Ovary (tissue), 9 donors: ENCODE data around the gene SRCIN1. TPM values are rescaled to one million over a fixed set of nuclear protein-coding genes. Genes with fewer than 3 reads are reported as not detected.

ENCODE experiments used
- DNase-seq, 5 donors: peaks; one replicate each; pipeline ENCODE4 v3.0.0-alpha.2; 2019 to 2020
- H3K27ac ChIP-seq, 2 donors: fragments of 200-600 bp; one replicate each; pipeline versions ENCODE4 v1.5.1 to v1.8.0; 2019 to 2022
- H3K27me3 ChIP-seq: fragments of 200-600 bp; one replicate; pipeline ENCODE4 v1.8.0; 2022
- H3K36me3 ChIP-seq: fragments of 200-600 bp; sonication (generic); one replicate; pipeline ENCODE4 v1.5.1; 2019
- H3K4me1 ChIP-seq: one replicate; pipeline ENCODE4 v1.8.1; 2013; ENCODE audit warnings: mild to moderate bottlenecking, moderate library complexity; ENCODE audit not compliant: insufficient read depth
- H3K4me3 ChIP-seq: fragments of 200-600 bp; sonication (generic); one replicate; pipeline ENCODE4 v1.5.1; 2017
- H3K9me3 ChIP-seq, 2 donors: fragments of 200-600 bp in 1 of 2; sonication (generic) in 1 of 2; one replicate each; pipeline versions ENCODE4 v1.5.1 to v1.8.1; 2013 to 2019; ENCODE audit warnings: mild to moderate bottlenecking in 1 of 2, moderate library complexity in 1 of 2
- EP300 ChIP-seq: sonication (generic); formaldehyde crosslinking; IDR thresholded peaks from one replicate; pipeline ENCODE4 v1.6.1; 2017; ENCODE audit warnings: antibody characterized with exemption
- POLR2A ChIP-seq: fragments of 450-650 bp; IDR thresholded peaks from one replicate; pipeline ENCODE4 v1.6.1; 2017; ENCODE audit warnings: antibody characterized with exemption, mild to moderate bottlenecking, moderate library complexity
- WGBS, 3 donors: extraction: QIAGEN DNeasy Blood & Tissue Kit in 1 of 3; methylation state at CpG; one replicate each; pipeline versions ENCODE4 v1.1.5 to v1.1.7; 2013 to 2017; 5-methylcytosine and 5-hydroxymethylcytosine counted together
- intact Hi-C, 4 donors: fragments of 100-400 bp; cut with DNase I; formaldehyde crosslinking; loops; one replicate each; pipeline versions ENCODE4 v1.11.0 to v1.15.1; 2022 to 2023
- polyA plus RNA-seq, 2 donors: library from polyadenylated mRNA; stranded (reverse); fragments of 200-250 nt in 1 of 2; fragments of 350-450 nt in 1 of 2; fragmentation: Illumina TruSeq in 1 of 2; extraction: RNeasy Lipid Tissue Mini Kit (QIAGEN cat#74804) in 1 of 2; gene quantifications; one replicate each; pipeline ENCODE4 v1.2.3, GENCODE V29; 2013 to 2014
- total RNA-seq, 7 donors: library from RNA; depleted of rRNA in 2 of 7; stranded (reverse); fragments of >200 nt in 2 of 7; fragmentation: NEBNext Ultra II Directional in 3 of 7; extraction: Animal tissue kit (Norgen Biotek cat#: 25700) in 3 of 7; gene quantifications; one replicate each; pipeline versions ENCODE4 v1.1.0 to v1.2.4, GENCODE V29; 2016 to 2023
- TF ChIP-seq, protein P1 (sequence below), 3 donors: fragments of 450-650 bp in 2 of 3; fragments of 200-600 bp in 1 of 3; IDR thresholded peaks; one replicate each; pipeline versions ENCODE4 v1.5.1 to v1.8.0; 2016 to 2022; ENCODE audit warnings: antibody characterized with exemption in 3 of 3, mild to moderate bottlenecking in 1 of 3
- donor health status: DM: no; HTN: no; CAD: no; lungs with moderate emphysema.
- donor health status: DM: no; HTN: no; CAD: no.
- donor health status: Bipolar disorder and iron deficiency.
- donor health status: DM: yes; HTN: yes; CAD: no.
- donor health status: DM: no; HTN: no; CAD: no.
- donor health status: DM: yes; HTN: yes; CAD: no.

The SRCIN1 gene
- total and polyA plus RNA-seq, 9 donors: 0.18 to 3.0 (median 1.0) TPM

DNA sequence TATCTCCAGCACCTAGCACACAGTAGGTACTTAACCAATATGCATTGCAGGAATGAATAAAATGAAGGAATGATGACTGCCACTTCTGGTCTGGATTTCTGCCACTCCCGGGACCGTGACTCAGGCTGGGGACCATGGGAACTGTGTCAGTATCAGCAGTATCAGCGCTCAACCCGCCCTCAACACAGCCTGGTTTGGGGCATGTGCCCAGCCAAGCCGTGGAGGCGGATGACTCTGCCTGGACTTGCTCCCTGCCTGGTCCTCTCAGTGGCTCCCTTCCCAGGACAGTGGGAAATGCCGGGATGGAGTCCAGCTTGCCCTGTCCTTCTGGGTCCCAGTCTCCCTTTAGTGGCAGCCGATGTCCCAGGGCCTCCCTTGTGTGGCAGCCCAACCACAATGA lies 55.1 kb downstream of the SRCIN1 start:
- Histone ChIP-seq H3K27me3 (no peaks in the 10 kb centered on the region), H3K36me3 (no peaks in the 10 kb centered on the region), H3K9me3 (no peaks in the 10 kb centered on the region), H3K4me3 (no peak overlapping the region), H3K27ac (no peak overlapping the region), H3K4me1 (no peaks in the 10 kb centered on the region)
- TF ChIP-seq, protein P1, sequence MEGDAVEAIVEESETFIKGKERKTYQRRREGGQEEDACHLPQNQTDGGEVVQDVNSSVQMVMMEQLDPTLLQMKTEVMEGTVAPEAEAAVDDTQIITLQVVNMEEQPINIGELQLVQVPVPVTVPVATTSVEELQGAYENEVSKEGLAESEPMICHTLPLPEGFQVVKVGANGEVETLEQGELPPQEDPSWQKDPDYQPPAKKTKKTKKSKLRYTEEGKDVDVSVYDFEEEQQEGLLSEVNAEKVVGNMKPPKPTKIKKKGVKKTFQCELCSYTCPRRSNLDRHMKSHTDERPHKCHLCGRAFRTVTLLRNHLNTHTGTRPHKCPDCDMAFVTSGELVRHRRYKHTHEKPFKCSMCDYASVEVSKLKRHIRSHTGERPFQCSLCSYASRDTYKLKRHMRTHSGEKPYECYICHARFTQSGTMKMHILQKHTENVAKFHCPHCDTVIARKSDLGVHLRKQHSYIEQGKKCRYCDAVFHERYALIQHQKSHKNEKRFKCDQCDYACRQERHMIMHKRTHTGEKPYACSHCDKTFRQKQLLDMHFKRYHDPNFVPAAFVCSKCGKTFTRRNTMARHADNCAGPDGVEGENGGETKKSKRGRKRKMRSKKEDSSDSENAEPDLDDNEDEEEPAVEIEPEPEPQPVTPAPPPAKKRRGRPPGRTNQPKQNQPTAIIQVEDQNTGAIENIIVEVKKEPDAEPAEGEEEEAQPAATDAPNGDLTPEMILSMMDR (IDR thresholded peaks at IDR 0.05): no peak
- TF ChIP-seq EP300: no peak
- TF ChIP-seq POLR2A: no peak
- 37 to 66% (median 43%) methylated on average over 7 to 8 of the region's 8 CpGs for WGBS, 3 donors
- DNase-seq: no peak
- intact Hi-C loops: no loop called here

DNA sequence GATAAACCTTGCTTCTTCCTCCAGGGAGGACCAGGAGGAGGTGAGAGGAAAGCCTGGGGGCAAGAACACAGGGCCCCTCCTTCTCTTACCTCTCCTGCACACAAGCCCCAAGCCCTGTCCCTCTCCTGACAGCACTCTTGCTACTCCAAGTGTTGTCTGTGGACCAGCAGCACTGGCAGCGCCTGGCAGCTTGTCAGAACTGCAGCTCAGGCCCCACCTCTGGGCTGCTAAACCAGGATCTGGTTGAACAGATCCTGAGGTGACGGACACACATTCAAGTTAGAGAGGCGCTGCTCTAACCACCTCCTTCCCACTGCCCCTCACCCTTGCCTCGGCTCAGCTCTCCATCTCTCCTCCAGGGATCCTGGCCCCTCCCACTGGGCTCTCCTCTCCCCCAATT lies 56.5 kb downstream of the SRCIN1 start:
- TF ChIP-seq POLR2A: no peak
- no peak for TF ChIP-seq EP300
- TF ChIP-seq, protein P1 (IDR thresholded peaks at IDR 0.05): no peak
- Histone ChIP-seq H3K4me3 (no peak overlapping the region), H3K9me3 (no peaks in the 10 kb centered on the region), H3K4me1 (no peaks in the 10 kb centered on the region), H3K27ac (no peak overlapping the region), H3K36me3 (no peaks in the 10 kb centered on the region), H3K27me3 (no peaks in the 10 kb centered on the region)
- WGBS, 3 donors: 74 to 87% (median 79%) methylated on average over 4 of the region's 4 CpGs
- intact Hi-C loops: no loop called here
- no peak for DNase-seq

DNA sequence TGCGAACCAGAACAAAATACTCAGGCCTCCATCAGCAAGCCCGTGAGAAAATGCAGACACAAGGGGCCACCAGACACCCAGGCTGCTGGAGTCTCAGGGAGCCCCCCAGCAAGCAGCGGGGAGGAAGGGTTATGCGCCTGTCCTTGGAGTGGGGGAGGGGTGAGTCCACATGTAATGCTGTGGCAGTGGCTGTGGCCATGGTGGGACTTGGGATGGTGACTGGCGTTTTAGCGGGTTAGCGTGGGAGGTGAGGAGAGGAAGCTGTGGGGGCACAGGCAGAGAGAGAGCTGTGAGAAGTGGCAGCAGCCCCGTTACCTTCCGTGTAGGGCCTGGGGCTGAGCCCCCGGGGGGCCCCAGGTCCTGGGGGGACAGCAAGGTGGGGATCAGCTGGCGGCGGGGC lies 58.3 kb downstream of the SRCIN1 start:
- intact Hi-C loops: no loop called here

DNA sequence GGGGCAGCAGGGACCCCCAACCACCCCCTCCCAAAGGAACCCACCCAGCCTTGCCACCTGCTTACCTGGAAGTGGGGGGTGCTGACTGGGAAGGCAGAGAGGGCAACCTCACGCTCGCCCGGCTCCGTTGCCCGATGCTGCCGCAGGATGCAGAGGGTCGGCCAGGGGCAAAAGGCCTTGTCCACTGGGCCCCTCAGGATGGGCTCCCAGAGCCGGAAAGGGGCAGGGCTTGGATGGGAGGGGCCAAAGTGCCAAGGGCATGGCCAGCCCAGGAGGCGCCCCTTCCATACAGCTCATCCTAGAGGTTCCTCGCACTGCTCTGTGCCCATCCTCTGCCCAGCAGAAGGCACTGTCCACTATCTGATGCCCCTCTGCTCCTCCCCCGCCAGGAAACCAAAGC lies 59.4 kb downstream of the SRCIN1 start:
- Histone ChIP-seq H3K36me3 (no peaks in the 10 kb centered on the region), H3K9me3 (no peaks in the 10 kb centered on the region), H3K27me3 (no peaks in the 10 kb centered on the region), H3K4me3 (no peak overlapping the region), H3K27ac (no peak overlapping the region), H3K4me1 (no peaks in the 10 kb centered on the region)
- TF ChIP-seq, protein P1 (IDR thresholded peaks at IDR 0.05): no peak
- TF ChIP-seq POLR2A: no peak
- no peak for TF ChIP-seq EP300
- 87 to 92% (median 90%) methylated on average over 11 of the region's 11 CpGs for WGBS, 3 donors
- DNase-seq: no peak
- intact Hi-C loops: no loop called here

More for the DNA sequence above, 58.3 kb downstream of the SRCIN1 start:
- 79 to 90% (median 80%) methylated on average over 12 of the region's 12 CpGs for WGBS, 3 donors
- H3K27me3 ChIP-seq: no peaks in the 10 kb centered on the region
- no peaks in the 10 kb centered on the region for H3K4me1 ChIP-seq
- H3K9me3 ChIP-seq: no peaks in the 10 kb centered on the region
- H3K27ac ChIP-seq: no peak overlapping the region
- DNase-seq: no peak
- TF ChIP-seq POLR2A (no peak), EP300 (no peak)
- TF ChIP-seq, protein P1 (IDR thresholded peaks at IDR 0.05): no peak
- H3K4me3 ChIP-seq: no peak overlapping the region
- H3K36me3 ChIP-seq: no peaks in the 10 kb centered on the region
